Measurements from ENCODE around the gene IBA57.

- TF ChIP-seq ZFP30 (CRISPR knock-in tag; IDR thresholded peaks at IDR 0.05), result no peak
- TF ChIP-seq ZNF8 (CRISPR knock-in tag; IDR thresholded peaks at IDR 0.05), result no peak
- no peak for TF ChIP-seq ZNF565 (CRISPR knock-in tag; conservative IDR thresholded peaks at IDR 0.05; ENCODE audit: low read depth)
- no peak for TF ChIP-seq OSR1 (CRISPR knock-in tag; IDR thresholded peaks at IDR 0.05)
- TF ChIP-seq, protein P1, sequence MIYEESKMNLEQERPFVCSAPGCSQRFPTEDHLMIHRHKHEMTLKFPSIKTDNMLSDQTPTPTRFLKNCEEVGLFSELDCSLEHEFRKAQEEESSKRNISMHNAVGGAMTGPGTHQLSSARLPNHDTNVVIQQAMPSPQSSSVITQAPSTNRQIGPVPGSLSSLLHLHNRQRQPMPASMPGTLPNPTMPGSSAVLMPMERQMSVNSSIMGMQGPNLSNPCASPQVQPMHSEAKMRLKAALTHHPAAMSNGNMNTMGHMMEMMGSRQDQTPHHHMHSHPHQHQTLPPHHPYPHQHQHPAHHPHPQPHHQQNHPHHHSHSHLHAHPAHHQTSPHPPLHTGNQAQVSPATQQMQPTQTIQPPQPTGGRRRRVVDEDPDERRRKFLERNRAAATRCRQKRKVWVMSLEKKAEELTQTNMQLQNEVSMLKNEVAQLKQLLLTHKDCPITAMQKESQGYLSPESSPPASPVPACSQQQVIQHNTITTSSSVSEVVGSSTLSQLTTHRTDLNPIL (CRISPR knock-in tag; IDR thresholded peaks at IDR 0.05; ENCODE audit: low read depth), result no peak
- TF ChIP-seq TCF4 (CRISPR knock-in tag; IDR thresholded peaks at IDR 0.05; ENCODE audit: borderline replicate concordance), result no peak
Observed at GRCh38 chr1:228224198-228225164, 58.9 kb downstream of the IBA57 start.
